Tibial nerve (tissue), 3 donors: ENCODE data around the gene TDG.

Experiments used
- POLR2A ChIP-seq, 2 donors: fragments of 450-650 bp; IDR thresholded peaks; one replicate each; pipeline ENCODE4 v1.6.1; 2017; ENCODE audit warnings: antibody characterized with exemption in 2 of 2, mild to moderate bottlenecking in 2 of 2, moderate library complexity in 2 of 2
- TF ChIP-seq, protein P1 (sequence below), 5 experiments: fragments of 200-600 bp in 3 of 5; fragments of 450-650 bp in 2 of 5; sonication (generic) in 3 of 5; IDR thresholded peaks; one replicate each; pipeline ENCODE4 v1.5.1; 2016 to 2019; ENCODE audit warnings: antibody characterized with exemption in 5 of 5, mild to moderate bottlenecking in 3 of 5, moderate library complexity in 2 of 5

DNA sequence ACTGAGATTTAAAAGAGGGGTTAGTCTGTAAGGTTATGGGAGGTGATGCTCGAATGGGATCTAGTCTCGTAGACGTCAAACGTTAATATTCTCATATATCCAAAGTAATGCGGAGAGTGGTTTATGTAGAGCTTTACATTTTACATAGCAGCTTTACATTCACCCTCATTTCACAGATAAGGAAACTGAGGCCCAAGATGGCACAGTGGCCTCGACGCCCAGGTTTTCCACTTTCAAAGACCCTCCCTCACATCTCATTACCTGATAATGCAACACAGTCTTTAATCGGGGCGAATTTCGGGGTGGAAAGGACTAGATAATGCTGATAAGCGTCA, 450 bp upstream of the TDG start:
- TF ChIP-seq, protein P1, sequence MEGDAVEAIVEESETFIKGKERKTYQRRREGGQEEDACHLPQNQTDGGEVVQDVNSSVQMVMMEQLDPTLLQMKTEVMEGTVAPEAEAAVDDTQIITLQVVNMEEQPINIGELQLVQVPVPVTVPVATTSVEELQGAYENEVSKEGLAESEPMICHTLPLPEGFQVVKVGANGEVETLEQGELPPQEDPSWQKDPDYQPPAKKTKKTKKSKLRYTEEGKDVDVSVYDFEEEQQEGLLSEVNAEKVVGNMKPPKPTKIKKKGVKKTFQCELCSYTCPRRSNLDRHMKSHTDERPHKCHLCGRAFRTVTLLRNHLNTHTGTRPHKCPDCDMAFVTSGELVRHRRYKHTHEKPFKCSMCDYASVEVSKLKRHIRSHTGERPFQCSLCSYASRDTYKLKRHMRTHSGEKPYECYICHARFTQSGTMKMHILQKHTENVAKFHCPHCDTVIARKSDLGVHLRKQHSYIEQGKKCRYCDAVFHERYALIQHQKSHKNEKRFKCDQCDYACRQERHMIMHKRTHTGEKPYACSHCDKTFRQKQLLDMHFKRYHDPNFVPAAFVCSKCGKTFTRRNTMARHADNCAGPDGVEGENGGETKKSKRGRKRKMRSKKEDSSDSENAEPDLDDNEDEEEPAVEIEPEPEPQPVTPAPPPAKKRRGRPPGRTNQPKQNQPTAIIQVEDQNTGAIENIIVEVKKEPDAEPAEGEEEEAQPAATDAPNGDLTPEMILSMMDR (IDR thresholded peaks at IDR 0.05) = no peak
- no peak for TF ChIP-seq POLR2A (IDR thresholded peaks at IDR 0.05)
